Lung microvascular endothelial cell (primary cell): ENCODE measurements around the gene SRGN. TPM values are rescaled to one million over a fixed set of nuclear protein-coding genes. Genes with fewer than 3 reads are reported as not detected.
"Not testable (repeated sequence)": the region's sequence is repeated elsewhere in the genome, so short reads cannot be mapped to it uniquely, and the experiment has no call there.

Experiments used
- DNase-seq, 2 donors: peaks; one replicate each; pipeline versions ENCODE4 v3.0.0 to v3.0.0-alpha.2; 2010; ENCODE audit warnings: low read depth in 2 of 2
- total RNA-seq: library from RNA; depleted of rRNA; stranded (reverse); fragments of >200 nt; gene quantifications from 2 replicates; pipeline ENCODE4 v1.2.1, GENCODE V29; 2014

SRGN gene
- total RNA-seq, 1 donor from 2014 or later = 227 TPM

DNA sequence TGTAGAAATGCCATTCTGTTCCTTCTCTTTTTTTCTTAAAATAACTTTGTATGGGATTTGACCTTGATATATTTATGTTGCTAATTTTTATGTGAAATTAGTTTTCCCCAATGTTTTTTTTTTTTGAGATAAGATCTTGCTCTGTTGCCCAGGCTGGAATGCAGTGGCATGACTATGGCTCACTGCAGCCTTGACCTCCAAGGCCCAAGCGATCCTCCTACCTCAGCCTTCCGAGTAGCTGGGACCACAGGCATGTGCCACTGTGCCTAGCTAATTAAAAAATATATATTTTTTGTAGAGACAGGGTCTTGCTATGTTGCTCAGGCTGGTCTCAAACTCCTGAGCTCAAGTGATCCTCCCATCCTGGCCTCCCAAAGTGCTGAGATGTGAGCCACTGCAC lies 52.1 kb downstream of the SRGN start:
- no peak for DNase-seq

DNA sequence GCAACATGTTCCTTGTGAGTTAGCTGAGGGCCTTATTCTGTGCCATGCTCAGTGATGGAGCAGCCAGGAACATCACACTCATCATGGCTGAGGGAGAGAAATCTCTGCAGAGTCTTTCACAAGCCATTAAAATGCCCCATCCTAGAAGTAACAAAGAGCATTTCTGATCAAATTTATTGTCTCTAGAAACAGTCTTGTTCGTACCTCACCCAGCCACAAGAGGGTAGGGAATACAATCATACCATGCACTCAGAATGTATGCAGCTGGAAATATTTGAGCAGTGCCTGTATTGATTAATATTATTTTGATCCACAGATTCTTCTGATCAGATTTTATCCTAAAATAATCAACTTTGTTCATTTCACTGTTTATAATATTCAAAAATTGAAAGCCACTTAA lies 53.4 kb downstream of the SRGN start:
- DNase-seq = no peak

DNA sequence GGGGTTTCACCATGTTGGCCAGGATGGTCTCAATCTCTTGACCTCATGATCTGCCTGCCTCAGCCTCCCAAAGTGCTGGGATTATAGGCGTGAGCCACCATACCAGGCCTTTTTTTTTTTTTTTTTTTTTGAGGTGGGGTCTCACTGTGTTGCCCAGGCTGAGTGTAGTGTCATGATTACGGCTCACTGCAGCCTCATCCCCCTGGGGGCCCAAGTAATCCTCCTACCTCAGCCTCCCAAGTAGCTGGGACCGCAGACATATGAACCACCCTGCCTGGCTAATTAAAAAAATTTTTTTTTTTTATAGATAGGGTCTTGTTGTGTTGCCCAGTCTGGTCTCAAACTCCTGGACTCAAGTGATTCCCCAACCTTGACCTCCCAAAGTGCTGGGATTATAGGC lies 54.2 kb downstream of the SRGN start:
- DNase-seq = not testable (repeated sequence)

DNA sequence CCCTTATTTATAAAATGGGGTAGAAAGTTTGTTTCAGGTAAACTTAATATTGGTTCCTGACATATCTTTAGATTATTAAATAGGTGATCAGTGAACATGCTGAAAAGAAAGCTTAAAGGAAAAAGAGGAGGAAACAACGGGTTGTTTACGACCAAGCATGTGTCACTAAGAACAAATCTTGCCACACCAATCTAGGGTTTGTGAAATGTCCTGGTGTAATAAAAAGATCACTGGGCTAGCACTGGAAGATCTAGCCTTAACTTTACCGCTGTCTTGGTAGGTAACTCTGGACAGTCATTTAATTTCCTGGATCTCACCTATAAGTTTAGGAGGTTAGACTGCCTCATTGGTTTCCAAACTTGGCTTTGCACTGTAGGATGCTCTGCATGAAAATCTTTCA lies 55.1 kb downstream of the SRGN start:
- no peak for DNase-seq

DNA sequence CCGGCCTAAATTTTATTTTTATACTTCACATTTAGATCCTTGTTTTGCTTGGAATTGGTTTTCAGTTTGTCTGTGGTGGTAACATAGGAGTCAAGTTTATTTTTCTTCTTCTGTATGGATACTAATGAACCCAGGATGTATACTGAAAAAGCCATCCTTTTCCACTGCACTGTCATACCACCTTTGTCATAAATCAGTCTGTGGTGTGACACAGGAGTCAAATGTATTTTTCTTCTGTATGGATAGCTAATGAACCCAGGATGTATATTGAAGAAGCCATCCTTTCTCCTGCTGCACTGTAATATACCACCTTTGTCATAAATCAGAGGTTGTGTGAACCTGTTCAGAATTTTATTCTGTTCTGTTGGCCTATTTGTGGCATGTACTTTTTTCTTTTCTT lies 57.4 kb downstream of the SRGN start:
- DNase-seq = no peak

DNA sequence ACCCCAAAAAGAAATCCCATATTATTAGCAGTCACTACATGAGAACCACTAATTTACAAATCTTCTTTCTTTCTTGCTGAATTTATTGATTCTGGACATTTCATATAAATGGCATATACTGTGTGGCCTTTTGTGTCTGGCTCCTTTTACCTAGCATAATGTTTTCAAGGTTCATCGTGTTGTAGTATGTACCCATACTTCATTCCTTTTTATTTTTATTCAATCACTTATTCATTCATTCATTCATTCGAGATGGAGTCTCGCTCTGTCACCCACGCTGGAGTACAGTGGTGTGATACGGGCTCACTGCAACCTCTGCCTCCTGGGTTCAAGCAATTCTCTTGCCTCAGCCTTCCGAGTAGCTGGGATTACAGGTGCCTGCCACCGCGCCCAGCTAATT lies 58.0 kb downstream of the SRGN start:
- DNase-seq = no peak

DNA sequence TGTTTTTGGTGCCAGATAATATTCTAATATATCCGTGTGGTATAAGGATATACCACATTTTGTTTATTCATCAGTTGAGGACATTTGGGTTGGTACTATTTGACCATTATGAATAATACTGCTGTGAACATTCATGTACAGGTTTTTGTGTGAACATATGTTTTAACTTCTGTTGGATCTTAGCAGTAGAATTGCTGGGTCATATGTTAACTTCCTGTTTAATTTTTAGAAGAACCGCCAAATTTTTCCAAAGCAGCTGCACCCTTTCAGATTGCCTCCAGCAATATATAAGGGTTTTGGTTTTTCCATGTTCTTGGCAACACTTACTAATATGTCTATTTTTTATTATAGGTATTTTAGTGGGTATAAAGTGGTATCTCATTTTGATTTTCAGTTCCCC lies 58.9 kb downstream of the SRGN start:
- no peak for DNase-seq

DNA sequence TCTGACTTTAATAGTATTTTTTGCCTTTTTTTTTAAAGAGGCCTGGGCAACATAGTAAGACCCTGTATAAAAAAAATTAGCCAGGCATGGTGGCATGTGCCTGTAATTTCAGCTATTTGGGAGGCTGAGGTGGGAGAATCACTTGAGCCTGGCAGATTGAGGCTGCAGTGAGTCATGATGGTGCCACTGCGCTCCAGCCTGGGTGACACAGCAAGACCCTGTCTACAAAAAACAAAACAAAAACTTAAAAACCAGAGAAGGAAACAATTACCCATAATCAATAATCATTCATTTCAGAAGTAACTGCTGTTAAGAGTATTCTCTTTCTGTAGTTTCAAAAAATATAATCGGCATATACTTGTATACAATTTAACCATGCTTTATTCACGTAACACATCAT lies 64.1 kb downstream of the SRGN start:
- no peak for DNase-seq

DNA sequence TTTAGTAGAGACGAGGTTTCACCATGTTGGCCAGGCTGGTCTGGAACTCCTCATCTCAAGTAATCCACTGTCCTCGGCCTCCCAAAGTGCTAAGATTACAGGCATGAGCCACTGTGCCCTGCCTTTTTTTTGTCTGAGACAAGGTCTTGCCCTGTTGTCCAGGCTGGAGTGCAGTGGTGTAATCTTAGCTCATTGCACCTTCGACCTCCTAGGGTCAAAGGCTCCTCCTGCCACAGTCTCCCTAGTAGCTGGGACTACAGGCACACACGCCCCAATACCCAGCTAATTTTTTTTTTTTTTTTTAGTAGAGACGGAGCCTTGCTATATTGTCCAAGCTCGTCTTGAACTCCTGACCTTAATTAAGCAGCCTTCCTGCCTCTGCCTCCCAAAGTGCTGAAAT lies 65.3 kb downstream of the SRGN start:
- no peak for DNase-seq

Other genes with a start within 250 kb of the SRGN start
- gene DDX50, start 186.8 kb upstream of the SRGN start, total RNA-seq = 28.1 and 31.7 TPM in 2 replicates
- gene DDX21, start 131.9 kb upstream of the SRGN start, total RNA-seq = 42.9 and 57.7 TPM in 2 replicates
- gene KIFBP, start 99.3 kb upstream of the SRGN start, total RNA-seq = 17.9 and 19.0 TPM in 2 replicates
- 24.6 and 29.0 TPM in 2 replicates for gene VPS26A, start 36.1 kb downstream of the SRGN start, total RNA-seq
- gene SUPV3L1, start 92.1 kb downstream of the SRGN start, total RNA-seq = 13.1 and 20.8 TPM in 2 replicates
- gene HKDC1, start 132.2 kb downstream of the SRGN start, total RNA-seq = under 0.01 TPM in 1 of 2 replicates, not detected in the other
- 86.7 and 93.3 TPM in 2 replicates for gene HK1, start 190.4 kb downstream of the SRGN start, total RNA-seq